NOMO-1 (cell line): ENCODE results near the gene FMNL3.

ENCODE experiments used
- DNase-seq, 2 experiments: peaks; one replicate each; lab custom pipeline; 2025; ENCODE audit not compliant: unreplicated experiment in 2 of 2; lab: John Stamatoyannopoulos, UW

Gene FMNL3

DNA sequence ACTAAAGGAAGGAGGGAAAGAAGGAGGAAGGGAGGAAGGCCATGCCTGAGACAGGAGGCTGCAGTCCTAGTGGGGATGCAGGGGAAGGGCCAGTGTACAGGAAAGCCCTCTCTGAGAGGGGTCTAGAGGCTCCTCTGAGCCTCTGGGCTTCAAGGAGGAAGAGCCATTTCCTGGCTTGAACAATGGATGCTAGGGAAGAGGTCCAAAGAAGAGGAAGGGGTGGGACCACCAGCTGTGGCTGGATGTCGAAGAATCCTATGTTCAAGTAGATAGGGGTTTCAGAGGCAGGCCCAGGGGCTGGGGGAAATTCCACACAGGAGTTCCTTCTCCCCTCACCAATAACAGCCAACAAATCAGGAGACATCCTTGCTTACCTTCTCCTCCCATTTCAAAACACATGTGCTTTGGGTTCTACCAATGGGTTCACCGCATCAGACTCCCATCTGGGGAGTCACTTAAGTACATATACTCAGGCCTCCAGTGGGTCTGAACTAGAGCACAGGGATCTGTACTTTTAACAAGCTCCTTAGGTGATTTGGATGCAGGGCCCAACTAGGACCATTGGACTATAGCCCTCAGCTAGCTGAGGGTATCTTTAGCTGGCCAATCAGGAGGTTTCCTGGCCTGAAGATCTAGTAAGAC lies 51.5 kb downstream of the FMNL3 start:
- DNase-seq, result no peak

GRCh38 chr12:49654715-49655114 lies 52.5 kb downstream of the FMNL3 start:
- DNase-seq, result no peak

DNA sequence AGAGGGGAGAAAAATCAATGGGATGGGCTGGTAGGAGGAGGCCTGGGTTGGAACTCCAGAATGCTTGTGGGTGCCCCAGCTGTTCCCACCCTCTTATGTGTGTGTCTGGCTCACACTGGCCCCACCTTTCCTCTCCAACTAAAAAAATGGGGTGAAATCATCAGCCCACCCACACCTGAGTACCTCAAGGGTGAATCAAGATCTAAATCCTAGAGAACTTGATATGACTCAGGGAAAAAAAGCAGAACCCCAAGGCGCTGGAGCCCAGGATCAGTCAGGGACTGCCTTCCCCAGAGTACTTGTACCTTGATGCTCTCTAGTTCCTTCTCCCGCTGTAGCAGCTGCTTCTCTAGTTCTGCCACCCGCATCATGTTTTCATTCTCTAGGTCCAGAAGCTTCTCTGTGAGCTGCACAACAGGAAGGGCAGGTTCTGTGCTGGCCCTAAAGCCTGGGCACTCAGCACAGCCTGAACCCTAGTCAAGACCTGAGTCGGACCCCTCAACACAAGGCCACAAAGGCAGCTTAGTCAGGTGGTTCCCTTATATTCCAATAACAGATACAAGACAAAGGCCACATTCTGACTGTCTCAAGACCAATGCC lies 54.2 kb downstream of the FMNL3 start:
- DNase-seq, result no peak

DNA sequence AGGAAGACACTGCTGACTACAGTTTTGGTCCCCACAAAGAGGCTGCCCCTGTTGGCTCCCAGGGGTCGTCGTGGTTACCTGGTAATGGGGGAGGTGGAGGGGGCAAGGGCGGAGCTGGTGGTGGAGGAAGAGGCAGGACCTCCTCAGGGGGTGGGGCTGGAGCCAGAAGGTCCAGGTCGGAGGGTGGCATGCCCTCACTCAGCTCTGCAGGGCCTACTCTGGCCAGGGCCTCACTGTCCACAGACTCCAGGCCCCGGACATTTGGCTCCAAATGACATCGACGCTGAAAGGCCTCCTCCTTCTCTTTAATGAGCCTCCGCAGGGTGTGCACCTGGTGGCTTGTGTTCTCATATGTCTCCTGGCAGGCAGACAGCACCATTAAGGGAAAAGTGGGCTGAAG lies 55.4 kb downstream of the FMNL3 start:
- DNase-seq, result no peak

DNA sequence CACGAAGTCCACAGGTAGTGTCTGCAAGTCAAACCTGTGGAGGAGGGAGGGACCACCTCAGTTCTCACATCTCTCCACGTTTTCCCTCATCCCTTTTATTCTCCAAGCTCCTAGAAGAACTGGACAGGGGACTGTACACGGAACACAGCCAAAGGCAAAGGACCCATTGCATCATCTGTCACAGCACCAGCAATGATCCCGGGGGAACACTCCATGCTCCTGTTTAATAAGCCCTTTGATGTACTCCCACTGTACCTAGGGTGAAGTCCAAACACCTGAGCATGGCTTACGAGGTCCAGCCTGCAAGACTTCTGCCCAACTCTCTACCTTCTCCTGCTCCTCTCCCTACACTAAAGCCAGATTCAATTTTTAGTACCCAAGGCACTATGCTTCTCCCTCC lies 57.3 kb downstream of the FMNL3 start:
- DNase-seq, result no peak

DNA sequence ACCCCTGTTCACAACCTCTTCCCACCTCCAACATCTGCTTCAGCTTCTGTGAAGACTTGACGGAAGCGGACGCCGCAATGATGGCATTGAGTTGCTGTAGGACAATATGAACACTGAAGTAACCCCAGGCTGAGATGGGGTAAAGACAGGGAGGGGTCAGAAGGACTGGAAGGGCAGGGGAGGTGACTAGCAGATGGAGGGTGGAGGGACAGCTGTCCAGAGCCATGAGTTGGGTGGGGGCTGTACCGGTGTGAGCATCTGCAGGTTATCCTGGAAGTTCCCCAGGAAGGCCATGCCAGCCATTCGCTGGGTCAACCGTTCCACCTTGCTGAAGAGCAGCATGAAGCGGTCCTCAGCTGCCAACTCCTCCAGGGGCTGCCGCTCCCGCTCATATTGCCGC lies 57.8 kb downstream of the FMNL3 start:
- DNase-seq, result no peak

- no peak for DNase-seq
Observed at GRCh38 chr12:49648712-49649003, 58.5 kb downstream of the FMNL3 start.

- DNase-seq, result no peak
Observed at GRCh38 chr12:49647827-49648711, 59.1 kb downstream of the FMNL3 start.

DNA sequence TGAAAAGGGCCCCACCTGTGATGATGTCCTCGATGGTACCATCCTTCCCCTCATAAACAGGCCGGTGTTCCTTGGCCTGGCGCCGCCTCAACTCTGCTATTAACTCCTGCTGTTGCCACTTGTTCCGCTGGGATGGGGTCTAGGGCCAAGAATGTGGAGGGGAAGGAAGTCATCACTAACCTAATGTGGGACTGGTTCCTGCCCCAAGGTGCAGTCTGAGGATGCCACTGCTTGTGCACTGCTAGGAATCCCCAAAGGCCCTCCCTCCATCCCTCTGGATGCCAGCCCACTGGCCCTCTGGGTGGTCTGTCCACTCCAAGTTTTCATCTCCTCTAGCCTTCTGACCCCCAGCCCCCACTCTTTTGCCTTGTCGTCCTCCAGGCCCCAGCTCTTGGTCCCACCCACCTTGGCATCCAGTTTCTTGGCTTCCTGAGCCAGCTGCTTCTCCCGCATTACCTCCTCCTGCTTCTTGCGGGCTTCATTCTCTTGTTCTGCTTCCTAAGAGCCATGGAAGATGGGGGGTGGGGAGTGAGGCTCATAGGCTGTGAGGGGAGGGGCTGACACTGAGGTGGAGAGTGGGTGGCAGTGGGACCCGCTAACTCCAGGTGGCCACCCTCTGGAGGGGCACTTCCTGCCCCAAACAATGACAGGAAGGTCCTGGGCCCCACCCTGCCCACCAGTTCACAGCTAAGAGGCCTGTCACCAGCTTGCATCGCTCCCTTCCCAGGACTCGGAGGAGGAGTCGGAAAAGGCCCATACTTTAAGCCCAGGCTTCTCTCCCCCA lies 60.1 kb downstream of the FMNL3 start:
- DNase-seq, result no peak

DNA sequence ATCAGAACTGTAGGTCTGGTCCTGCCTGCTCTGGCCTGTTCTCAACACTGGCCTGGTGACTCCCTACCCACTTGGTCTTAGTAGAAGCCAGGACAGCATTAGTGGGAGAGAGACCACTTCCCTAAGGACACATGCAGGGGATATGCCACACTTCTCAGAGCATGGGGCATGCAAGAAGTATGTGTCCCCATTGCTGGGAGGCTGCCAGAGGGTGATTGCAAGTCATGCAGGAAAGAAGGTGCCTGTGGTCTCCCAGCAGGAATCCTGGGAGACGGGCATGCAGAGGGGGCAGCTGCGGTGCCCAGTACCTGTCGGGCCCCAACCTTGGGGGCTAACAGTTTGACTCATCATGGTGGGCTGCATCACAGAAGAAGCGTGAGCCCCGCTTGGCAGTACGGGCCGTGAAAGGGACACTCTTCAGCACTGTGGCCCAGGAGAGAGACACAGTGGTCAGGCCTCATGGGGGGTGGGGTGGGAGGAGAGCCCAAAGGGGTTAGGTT lies 60.8 kb downstream of the FMNL3 start:
- DNase-seq, result no peak

GRCh38 chr12:49645146-49646039 lies 61.8 kb downstream of the FMNL3 start:
- no peak for DNase-seq

DNA sequence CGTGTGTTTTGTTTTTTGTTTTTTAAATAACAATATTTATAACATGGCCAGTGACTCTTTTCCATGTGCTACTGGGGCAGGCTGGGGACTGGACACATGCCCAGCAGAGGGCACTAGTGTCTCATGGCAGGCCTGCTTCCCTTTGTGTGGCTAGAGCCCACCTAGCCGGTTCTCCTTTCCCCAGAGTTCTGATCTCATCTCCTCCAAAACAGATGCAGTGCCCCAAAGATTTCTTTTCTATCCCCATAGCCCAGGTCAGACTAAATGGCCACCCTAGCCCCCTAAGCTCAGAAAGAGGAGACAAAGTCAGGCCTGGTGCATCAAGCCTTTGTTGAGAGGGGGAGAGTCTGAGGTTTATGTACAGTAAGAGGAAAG lies 62.6 kb downstream of the FMNL3 start:
- DNase-seq, result peak; percentile 54 to 76

- DNase-seq, result no peak
Observed at GRCh38 chr12:49643961-49644619, 63.1 kb downstream of the FMNL3 start.

GRCh38 chr12:49643135-49643534 lies 64.1 kb downstream of the FMNL3 start:
- no peak for DNase-seq

DNA sequence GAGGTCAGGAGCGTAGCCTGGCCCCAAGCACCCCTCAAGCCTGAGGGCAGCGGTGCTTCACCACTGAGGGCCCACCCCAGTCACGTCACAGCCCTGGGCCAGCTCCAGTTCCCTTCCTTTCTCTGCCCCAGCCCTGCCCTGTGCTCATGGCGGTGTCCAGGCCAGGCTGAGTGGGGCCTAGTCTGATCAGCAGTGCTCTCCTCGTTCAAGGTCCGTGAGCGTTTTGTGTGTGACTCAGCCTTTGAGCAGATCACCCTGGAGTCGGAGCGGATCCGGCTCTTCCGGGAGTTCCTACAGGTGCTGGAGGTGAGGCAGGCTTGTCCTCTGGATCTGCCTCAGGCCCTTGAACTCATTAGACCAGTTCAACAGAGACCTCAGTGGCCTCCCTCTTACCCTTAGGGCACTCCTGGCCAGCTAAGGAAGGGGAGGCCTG lies 64.8 kb downstream of the FMNL3 start:
- no peak for DNase-seq

DNA sequence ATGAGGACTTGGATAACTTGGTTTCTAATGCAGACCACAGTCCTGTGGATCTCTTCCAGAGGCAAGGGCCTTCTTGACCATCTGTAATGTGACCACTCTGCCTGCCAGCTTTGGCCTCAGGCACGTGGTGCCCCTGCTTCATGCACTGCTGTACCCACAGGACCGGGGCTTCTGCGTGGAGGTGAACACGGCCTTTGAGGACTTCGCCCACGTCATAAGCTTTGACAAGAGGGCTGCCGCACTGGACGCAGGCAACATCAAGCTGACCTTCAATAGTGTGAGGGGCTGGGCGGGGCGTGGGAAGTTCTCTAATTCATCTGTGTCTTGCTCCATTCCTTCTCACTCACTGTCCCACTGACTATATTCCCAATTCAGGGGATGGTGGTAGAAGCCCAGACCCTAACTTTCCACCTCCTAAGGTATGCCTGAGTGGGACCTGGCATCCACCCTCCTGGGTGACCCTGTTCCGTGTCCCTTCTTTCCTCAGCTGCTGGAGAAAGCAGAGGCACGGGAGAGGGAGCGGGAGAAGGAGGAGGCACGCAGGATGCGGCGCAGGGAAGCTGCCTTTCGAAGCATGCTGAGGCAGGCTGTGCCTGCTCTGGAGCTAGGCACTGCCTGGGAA lies 65.3 kb downstream of the FMNL3 start:
- no peak for DNase-seq

DNA sequence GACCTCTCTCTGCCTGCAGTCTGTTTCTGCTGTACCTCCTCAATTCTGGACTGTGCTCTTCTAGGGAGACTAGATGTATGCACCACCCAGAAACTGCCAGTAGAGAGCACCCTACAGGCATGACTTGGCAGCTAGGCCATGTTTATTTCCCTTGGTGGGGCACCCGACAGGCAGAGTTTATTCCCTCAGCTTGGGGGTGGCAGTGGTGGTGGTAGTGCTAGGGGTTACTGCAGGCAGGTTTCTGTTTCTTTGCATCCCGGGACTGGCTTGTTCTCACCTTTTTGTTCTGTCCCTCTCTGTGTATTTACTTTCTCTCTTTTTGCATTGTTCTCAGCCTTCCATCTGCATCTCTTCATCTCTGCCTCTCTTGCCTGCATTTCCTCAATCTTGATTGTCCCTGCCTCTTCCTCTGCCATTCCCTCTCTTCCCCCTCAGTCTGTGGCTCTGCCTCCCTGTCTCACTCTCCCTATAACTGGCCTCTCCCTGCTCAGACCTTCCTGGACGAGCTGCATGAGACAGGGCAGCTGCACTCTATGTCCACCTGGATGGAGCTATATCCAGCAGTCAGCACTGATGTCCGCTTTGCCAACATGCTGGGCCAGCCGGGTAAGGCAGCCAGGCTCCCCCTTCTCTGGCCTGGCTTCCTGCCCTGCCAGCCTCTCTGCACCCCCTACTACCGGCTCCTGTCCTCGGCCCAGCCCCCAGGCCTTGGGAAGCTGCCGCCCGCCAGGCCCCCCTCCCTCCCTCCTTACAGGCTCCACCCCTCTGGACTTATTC lies 70.0 kb downstream of the FMNL3 start:
- peak; percentile 24 to 57 for DNase-seq

GRCh38 chr12:49636574-49636973 lies 70.6 kb downstream of the FMNL3 start:
- no peak for DNase-seq
